ENCODE measurements around the gene DUSP21.

Gene DUSP21

GRCh38 chrX:44876086-44876485, 32.3 kb downstream of the DUSP21 start:
- no peak overlapping the region for H3K9ac ChIP-seq (ENCODE audit: low read length)
- H3K27ac ChIP-seq (ENCODE audit: low read length) = no peak overlapping the region

GRCh38 chrX:44876767-44877166, 32.9 kb downstream of the DUSP21 start:
- H3K79me2 ChIP-seq (ENCODE audit: low read length) = peaks cover 89% of the 10 kb centered on the region
- no peak overlapping the region for H3K27ac ChIP-seq (ENCODE audit: low read length)
- no peak for DNase-seq
- H3K9ac ChIP-seq (ENCODE audit: low read length) = no peak overlapping the region
- no peaks in the 10 kb centered on the region for H3K36me3 ChIP-seq (replicated peaks; ENCODE audit: insufficient read depth, low read length)
- no peaks in the 10 kb centered on the region for H4K20me1 ChIP-seq (ENCODE audit: insufficient read depth, low read length)
- H3K9me2 ChIP-seq (replicated peaks; ENCODE audit: insufficient read depth, low read length) = no peaks in the 10 kb centered on the region
- H3F3A ChIP-seq (ENCODE audit: insufficient read depth, low read length) = peaks cover 10% of the 10 kb centered on the region; the same call in 1 of the 2 replicates
- no peaks in the 10 kb centered on the region for H3K27me3 ChIP-seq (replicated peaks; ENCODE audit: insufficient read depth, low read length)
- H2AFZ ChIP-seq (ENCODE audit: low read length) = no peak overlapping the region
- H3K4me1 ChIP-seq (ENCODE audit: low read length) = no peaks in the 10 kb centered on the region
- no peaks in the 10 kb centered on the region for H3K9me3 ChIP-seq (replicated peaks; ENCODE audit: insufficient read depth, low read length)
- no peak overlapping the region for H3K4me3 ChIP-seq (ENCODE audit: low read length)
- TF ChIP-seq CTCF (IDR thresholded peaks at IDR 0.05; ENCODE audit: low read length) = no peak
- TF ChIP-seq EZH2 (optimal IDR thresholded peaks at IDR 0.05; ENCODE audit: low read depth, low read length) = no peak
- TF ChIP-seq EZH2phosphoT487 (IDR thresholded peaks at IDR 0.05; ENCODE audit: low read length) = no peak
- no peak overlapping the region for H3K4me2 ChIP-seq (ENCODE audit: low read depth, low read length)

More at GRCh38 chrX:44876086-44876485, 32.3 kb downstream of the DUSP21 start:
- Histone ChIP-seq H3K4me2 (ENCODE audit: low read depth, low read length) (peak overlapping the region; percentile 80; the same call in 1 of the 2 replicates), H4K20me1 (ENCODE audit: insufficient read depth, low read length) (no peaks in the 10 kb centered on the region), H3K79me2 (ENCODE audit: low read length) (peaks cover 89% of the 10 kb centered on the region), H3K9me2 (replicated peaks; ENCODE audit: insufficient read depth, low read length) (no peaks in the 10 kb centered on the region), H3F3A (ENCODE audit: insufficient read depth, low read length) (peaks cover 10% of the 10 kb centered on the region; the same call in 1 of the 2 replicates), H3K36me3 (replicated peaks; ENCODE audit: insufficient read depth, low read length) (no peaks in the 10 kb centered on the region), H3K9me3 (replicated peaks; ENCODE audit: insufficient read depth, low read length) (no peaks in the 10 kb centered on the region), H3K4me3 (ENCODE audit: low read length) (peak overlapping the region; percentile 76; the same call in 1 of the 2 replicates), H3K4me1 (ENCODE audit: low read length) (no peaks in the 10 kb centered on the region), H2AFZ (ENCODE audit: low read length) (no peak overlapping the region), H3K27me3 (replicated peaks; ENCODE audit: insufficient read depth, low read length) (no peaks in the 10 kb centered on the region)
- TF ChIP-seq CTCF (IDR thresholded peaks at IDR 0.05; ENCODE audit: low read length) (no peak), EZH2phosphoT487 (IDR thresholded peaks at IDR 0.05; ENCODE audit: low read length) (no peak), EZH2 (optimal IDR thresholded peaks at IDR 0.05; ENCODE audit: low read depth, low read length) (no peak)
- DNase-seq = no peak

GRCh38 chrX:44878780-44879179, 35.0 kb downstream of the DUSP21 start:
- no peak overlapping the region for H3K9ac ChIP-seq (ENCODE audit: low read length)
- H3K79me2 ChIP-seq (ENCODE audit: low read length) = peaks cover 99% of the 10 kb centered on the region
- peaks cover 5% of the 10 kb centered on the region; the same call in 1 of the 2 replicates for H3F3A ChIP-seq (ENCODE audit: insufficient read depth, low read length)
- no peaks in the 10 kb centered on the region for H3K36me3 ChIP-seq (replicated peaks; ENCODE audit: insufficient read depth, low read length)
- H3K4me2 ChIP-seq (ENCODE audit: low read depth, low read length) = no peak overlapping the region
- no peaks in the 10 kb centered on the region for H3K27me3 ChIP-seq (replicated peaks; ENCODE audit: insufficient read depth, low read length)
- no peaks in the 10 kb centered on the region for H3K9me3 ChIP-seq (replicated peaks; ENCODE audit: insufficient read depth, low read length)
- no peak overlapping the region for H3K27ac ChIP-seq (ENCODE audit: low read length)
- H4K20me1 ChIP-seq (ENCODE audit: insufficient read depth, low read length) = no peaks in the 10 kb centered on the region
- no peaks in the 10 kb centered on the region for H3K4me1 ChIP-seq (ENCODE audit: low read length)
- H3K9me2 ChIP-seq (replicated peaks; ENCODE audit: insufficient read depth, low read length) = no peaks in the 10 kb centered on the region
- no peak overlapping the region for H3K4me3 ChIP-seq (ENCODE audit: low read length)
- H2AFZ ChIP-seq (ENCODE audit: low read length) = no peak overlapping the region
- DNase-seq = no peak
- TF ChIP-seq CTCF (IDR thresholded peaks at IDR 0.05; ENCODE audit: low read length) (no peak), EZH2phosphoT487 (IDR thresholded peaks at IDR 0.05; ENCODE audit: low read length) (no peak), EZH2 (optimal IDR thresholded peaks at IDR 0.05; ENCODE audit: low read depth, low read length) (no peak)

All from MM.1S (cell line).